Breast epithelium (tissue), 3 donors: ENCODE data around the gene DCHS2.

Experiments used
- POLR2A ChIP-seq: fragments of 450-650 bp; IDR thresholded peaks from one replicate; pipeline ENCODE4 v1.6.1; 2016; ENCODE audit warnings: antibody characterized with exemption, mild to moderate bottlenecking, moderate library complexity
- POLR2AphosphoS5 ChIP-seq, 3 donors: sonication (generic); formaldehyde crosslinking; IDR thresholded peaks; one replicate each; pipeline ENCODE4 v1.6.1; 2017; ENCODE audit warnings: antibody characterized with exemption in 3 of 3
- TF ChIP-seq, protein P1 (sequence below), 3 donors: fragments of 450-650 bp; IDR thresholded peaks; one replicate each; pipeline ENCODE4 v1.5.1; 2016 to 2017; ENCODE audit warnings: antibody characterized with exemption in 3 of 3, mild to moderate bottlenecking in 3 of 3, moderate library complexity in 3 of 3

DNA sequence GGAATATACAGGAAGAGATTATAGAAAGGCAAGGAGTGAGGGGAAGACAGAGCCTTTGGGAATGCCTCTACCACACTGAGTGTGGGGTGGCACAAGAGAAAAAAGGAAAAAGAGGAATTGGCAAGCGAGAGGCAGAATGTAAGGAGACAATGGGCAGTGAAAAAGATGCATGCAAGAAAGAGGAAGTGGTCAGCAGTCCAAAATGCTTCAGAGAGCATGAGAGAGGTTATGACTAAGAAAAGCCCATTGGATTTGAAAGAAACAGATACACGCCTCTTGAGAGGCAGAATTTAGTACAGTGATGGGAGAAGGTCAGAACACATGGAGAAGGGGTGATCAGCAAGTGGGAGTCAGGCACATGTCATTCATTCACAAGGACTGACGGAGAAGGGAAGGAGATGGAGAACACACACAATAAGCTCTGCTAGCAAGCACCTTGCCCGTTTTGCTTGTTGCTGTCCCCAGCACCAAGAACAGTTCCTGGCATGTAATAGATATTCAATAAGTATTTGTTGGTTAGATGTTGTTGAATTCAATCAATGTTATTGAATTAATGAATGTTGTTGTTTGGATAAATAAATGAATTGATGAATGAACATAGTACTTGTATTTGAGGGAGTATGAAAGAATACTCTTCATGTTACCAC, 6.3 kb downstream of the DCHS2 start:
- TF ChIP-seq POLR2AphosphoS5 (IDR thresholded peaks at IDR 0.05) (no peak), POLR2A (no peak)
- TF ChIP-seq, protein P1, sequence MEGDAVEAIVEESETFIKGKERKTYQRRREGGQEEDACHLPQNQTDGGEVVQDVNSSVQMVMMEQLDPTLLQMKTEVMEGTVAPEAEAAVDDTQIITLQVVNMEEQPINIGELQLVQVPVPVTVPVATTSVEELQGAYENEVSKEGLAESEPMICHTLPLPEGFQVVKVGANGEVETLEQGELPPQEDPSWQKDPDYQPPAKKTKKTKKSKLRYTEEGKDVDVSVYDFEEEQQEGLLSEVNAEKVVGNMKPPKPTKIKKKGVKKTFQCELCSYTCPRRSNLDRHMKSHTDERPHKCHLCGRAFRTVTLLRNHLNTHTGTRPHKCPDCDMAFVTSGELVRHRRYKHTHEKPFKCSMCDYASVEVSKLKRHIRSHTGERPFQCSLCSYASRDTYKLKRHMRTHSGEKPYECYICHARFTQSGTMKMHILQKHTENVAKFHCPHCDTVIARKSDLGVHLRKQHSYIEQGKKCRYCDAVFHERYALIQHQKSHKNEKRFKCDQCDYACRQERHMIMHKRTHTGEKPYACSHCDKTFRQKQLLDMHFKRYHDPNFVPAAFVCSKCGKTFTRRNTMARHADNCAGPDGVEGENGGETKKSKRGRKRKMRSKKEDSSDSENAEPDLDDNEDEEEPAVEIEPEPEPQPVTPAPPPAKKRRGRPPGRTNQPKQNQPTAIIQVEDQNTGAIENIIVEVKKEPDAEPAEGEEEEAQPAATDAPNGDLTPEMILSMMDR (IDR thresholded peaks at IDR 0.05), result no peak
